HG03280 (cell line): ENCODE data around the gene ALG1.

Source experiments
- ATAC-seq: cut with Tn5 transposase; IDR thresholded peaks from one replicate; pipeline ENCODE4 v1.9.1; 2021; ENCODE audit warnings: mild to moderate bottlenecking, moderate library complexity; ENCODE audit not compliant: unreplicated experiment

Gene ALG1, protein sequence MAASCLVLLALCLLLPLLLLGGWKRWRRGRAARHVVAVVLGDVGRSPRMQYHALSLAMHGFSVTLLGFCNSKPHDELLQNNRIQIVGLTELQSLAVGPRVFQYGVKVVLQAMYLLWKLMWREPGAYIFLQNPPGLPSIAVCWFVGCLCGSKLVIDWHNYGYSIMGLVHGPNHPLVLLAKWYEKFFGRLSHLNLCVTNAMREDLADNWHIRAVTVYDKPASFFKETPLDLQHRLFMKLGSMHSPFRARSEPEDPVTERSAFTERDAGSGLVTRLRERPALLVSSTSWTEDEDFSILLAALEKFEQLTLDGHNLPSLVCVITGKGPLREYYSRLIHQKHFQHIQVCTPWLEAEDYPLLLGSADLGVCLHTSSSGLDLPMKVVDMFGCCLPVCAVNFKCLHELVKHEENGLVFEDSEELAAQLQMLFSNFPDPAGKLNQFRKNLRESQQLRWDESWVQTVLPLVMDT

DNA sequence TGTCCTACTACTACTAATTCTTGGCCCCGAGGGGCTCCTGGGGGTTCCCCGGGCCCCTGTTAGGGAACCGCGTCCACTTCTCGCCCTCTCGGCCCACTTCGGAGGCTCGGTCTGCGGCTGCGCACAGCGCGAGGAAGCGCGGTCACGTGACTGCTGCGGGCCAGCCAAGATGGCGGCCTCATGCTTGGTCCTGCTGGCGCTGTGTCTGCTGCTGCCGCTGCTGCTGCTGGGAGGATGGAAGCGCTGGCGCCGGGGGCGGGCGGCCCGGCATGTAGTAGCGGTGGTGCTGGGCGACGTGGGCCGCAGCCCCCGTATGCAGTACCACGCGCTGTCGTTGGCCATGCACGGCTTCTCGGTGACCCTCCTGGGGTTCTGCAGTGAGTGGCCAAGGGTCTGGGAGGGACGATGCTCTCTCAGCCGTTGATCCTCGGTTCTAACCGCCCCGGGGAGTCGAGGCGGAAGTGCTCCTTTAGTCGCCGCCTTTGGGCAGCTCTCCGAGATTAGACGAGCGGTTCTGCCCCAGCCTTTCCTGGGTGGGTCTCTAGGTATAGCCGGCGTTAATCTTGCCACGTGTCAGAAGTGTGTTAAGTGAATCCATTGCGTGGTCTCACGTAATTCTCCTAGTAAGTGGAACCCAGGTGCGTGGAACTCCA, at the start of gene ALG1:
Gene ALG1 (plus strand): TSS at position 163 of the 653 bp plus-strand sequence. CDS start 7 bp downstream, at position 170.
- ATAC-seq: peak; percentile 81

DNA sequence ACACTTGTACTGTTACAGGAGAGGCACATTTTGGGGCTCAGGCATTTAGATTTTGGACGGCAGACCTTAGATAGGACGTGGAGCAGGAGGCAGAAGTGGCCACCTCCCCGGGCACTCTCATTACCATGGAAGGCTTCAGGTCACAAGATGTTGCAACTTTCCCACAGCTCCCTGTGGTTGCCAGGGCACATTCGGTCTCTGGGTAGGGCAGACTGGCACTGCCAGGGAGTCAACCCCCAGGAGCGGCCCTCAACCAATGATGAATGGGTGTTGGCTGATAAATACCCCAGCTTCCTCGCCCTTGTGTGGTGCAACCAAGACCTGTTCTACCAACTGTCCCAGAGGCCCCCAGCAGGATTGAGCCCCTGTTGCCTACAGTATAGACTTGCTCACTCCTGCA, 49.1 kb upstream of the ALG1 start:
- ATAC-seq: no peak

DNA sequence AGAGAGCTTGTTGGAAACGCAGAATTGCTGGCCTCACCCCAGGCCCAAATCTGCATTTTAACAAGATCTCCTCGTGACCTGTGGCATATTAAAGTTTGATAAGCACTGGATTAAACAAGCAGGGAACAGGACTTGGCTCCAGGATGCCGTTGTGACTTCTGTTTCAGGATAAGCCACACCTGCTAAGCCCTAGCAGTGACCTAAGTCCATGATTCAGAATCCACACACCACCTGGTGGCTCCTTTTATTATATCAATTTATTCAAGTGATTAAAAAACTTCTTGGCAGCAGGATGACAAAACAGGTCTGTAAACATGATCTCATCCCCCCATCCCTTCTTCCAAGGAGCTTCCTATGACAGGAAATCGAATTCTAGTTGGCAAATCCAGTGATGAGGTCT, 47.0 kb upstream of the ALG1 start:
- ATAC-seq: no peak

DNA sequence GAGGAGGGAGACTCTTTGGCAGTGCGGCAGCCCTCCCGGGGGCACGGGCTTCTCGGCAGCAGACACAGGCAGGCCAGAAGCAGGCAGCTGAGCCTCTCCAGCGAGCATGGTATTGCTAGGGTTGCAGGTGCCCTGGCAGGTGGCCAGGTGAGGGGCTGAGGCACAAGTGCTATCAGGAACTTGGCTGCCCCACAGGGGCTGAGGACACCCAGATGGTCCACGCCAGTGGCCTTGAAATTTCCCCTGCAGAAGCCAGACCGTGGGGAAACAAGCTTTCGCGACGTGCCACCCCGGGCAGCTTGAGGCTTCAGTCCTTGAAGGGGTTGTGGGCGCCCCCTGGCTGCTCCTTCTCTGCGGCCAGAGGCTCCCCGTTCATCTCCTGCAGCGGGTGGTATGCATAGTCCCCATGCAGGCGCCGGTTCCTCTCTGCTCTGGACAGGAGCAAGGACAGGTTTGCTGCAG, 46.4 kb upstream of the ALG1 start:
- no peak for ATAC-seq

DNA sequence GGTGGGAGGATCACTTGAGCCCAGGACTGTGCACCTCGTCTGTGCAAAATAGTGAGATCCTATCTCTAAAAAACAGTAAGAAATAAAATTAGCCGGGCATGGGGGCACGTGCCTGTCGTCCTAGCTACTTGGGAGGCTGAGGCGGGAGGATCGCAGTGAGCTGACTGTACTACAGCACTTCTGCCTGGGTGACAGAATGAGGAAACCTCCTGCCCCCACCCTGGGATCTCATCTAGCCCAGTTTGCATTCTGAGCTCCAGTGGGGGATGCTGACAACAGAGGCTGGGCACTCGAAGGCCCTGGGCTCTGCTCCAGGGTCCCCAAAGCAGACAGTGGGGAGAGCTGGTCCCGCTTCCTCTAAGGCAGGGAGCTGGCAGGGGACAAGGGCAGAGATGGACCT, 45.0 kb upstream of the ALG1 start:
- no peak for ATAC-seq

DNA sequence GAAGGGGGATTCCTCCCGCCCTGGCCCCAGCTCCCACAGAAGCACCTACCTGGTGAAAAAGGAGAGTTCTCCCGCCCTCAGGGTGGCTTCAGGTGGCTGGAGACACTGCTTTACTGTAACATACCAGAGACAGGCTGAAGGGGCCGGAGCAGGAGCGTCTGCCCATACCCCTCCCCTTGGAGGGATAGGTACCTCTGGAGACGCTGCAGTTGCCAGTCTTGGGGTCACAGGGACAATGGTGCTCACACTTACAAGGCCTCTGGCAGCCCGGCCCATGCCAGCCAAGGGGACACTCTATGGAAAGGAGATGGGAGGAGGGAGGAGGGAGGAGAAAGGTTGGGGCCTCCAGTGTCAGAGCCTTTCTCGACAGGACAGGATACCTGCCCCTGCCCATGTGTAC, 44.6 kb upstream of the ALG1 start:
- no peak for ATAC-seq

DNA sequence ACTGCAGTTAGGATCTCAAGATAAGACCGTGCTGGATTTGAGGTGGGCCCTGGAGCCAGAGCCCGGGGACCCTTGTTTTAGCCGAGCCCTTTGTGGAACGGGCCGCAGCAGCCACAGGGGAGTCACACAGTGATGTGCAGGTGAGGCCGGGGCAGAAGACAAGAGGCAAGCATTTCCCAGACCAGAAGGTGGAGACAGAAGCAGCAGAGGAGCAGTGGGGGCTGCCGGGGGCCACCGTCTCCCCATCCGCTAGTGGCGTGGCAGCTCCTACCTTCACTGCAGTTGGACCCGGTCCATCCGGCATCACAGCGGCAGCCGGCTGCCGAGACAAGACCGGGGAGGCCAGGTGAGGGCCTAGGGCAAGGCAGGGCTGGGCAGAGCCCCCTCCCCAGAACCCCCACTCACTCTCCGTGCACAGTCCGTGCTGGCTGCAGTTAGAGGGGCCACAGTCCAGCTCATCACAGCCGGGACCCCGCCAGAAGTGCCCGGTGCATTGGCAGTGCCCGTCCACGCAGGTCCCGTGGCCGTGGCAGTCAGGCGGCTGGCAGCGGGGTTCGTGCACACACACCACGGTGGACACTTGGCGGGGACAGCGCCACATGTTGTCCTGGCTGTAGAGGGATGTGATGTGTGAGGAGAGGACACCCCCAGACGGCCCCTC, 43.9 kb upstream of the ALG1 start:
- ATAC-seq: no peak

DNA sequence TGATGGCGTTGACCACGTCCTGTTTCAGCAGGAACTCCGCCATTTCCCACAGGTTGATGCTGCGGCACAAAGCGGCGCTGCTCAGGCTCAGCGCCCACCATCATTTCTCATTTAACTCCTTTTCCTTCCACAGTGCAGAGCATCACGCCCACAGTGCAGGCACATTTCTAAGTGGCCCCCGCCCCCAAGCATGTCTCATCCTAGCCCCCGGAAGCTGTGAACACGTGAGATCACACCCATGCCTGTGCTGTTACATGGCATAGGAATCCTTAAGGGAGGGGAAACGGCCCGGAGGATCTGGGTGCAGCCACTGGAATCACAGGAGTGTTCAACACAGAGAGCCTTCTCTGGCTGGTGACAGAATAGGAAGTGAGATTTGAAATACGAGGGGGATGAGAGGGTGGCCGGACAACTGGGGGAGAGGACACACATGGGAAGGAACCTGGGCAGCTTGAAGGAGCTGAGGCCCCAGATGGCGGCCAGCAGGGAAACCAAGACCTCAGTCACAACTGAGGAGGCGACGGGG, 42.6 kb upstream of the ALG1 start:
- no peak for ATAC-seq

DNA sequence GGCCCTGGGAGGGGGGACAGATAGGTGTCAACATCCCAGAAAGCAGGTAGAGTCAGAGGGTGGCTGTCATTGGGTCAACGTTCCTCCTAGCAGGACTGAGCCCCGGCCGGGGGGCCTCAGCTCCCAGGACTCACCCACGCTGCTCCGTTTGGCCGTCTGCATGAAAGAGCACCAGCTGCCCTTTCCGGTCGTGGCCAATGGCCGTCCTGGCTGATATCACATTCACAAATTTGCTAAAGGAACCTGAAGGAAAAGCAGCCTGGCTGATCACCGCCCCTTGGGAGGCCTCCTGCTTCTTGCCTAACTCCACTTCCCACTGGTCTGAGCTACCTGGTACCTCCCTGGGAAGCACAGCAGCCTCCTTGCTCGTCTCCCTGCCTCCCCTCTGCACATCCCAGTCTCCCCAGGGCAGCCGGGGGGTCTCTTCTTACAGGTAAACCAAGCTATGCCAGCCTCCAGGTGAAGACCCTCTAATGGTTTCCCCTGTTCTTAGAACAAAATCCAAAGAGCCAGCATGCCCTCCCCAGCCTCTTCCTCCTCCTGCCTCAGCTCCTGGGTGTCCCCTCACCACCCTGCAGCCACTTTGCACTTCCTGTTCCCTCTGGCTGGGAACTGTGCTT, 41.3 kb upstream of the ALG1 start:
- no peak for ATAC-seq

DNA sequence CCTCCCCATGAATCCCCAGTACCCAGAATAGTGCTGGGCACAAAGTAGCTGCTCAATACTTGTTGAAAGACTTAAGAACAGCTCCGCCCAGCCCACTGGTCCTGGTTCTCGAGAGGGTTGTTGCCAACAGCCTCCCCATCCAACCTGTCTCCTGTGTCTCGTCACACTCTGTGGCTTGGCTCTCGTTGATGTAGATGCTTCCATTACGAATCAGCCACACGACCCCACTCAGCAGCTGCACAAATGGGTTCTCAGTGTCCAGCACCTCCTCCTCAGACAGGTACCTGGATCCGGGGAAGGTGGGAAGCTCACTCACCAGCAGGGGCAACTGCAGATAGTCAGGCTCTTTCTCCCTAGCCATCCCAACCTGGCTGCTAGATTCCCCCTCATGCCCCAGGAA, 40.0 kb upstream of the ALG1 start:
- ATAC-seq: no peak

DNA sequence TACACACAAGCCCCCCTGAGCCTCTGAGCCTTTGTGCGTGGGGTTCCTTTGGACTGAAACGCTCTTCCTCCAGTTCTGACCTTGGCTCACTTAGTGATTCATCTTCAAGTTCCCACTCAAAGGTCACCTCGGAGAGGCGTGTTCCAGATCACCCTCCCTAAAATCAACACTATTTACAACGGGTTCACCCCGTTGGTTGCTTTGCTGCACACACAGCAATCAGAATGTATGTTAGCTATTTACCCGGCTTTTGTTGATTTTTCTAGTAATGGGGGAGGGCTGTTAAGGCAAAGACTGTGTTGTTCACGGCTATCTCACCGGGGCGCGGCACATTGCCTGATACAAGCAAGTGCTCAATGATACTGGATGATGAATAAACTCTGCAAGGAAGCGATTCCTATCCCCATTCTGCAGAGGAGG, 38.9 kb upstream of the ALG1 start:
- ATAC-seq: no peak

DNA sequence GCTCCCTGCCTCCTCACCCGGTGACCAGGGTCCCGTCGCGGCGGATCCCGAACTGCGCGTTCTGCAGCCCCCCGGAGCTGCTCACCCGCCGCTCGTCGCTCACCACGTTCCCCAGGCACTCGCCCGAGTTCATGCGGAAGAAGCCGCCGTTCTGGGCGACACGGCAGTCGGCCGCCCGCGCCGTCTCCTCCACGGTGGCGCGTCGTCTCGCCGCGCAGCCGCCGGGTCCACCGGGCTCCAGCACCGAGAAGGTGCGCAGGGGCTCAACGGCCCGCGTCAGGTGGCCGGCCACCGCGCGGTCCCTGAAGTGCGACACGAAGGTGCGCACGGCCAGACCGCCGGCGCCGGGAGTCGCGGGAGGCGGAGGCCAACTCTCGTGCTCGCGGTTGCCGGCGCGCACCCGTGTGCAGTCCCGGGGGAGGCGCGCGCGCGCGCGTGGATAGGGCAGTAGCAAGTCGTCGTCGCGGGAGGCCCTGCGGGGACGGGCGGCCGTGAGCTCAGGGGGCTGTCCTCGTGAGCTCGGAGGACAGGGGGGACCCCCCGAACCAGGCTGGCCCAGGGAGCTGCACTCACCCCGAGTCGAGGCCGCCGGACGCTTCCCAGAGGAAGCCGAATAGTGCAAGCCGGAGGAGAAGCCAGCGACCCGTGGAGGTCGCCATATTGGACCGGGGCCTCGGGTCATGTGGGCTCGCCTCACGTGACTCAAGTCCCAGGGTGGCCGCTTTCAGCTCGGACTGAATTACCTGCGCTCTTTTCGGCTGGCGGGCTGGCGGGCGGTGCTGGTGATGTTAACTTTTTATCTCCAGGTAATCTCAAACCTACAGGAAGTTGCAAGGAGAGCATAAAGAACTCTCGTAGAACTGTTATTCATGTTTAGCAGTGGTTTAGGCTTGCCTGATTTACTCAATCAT, 38.1 kb upstream of the ALG1 start, which contains the start of gene NAGPA:
Gene NAGPA (minus strand): TSS at position 680 of the 911 bp plus-strand sequence. CDS start 21 bp downstream, at position 659.
- ATAC-seq: peak; percentile 65

DNA sequence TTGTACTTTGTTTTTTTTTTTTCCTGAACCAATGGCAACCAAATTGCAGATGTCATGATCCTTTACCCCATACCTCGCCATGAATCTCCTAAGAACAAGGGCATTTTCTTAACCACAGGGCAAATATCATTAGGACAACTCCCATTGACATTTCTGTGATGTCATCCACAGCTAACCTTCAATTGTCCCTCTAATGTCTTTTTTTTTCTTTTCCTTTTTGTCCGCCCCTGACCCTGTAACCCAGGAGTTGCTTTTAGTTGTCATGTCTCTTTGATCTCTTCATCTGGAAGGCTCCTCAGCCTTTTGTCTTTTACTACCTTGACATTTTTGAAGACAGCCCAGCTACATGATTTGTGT, 37.5 kb upstream of the ALG1 start:
- no peak for ATAC-seq

DNA sequence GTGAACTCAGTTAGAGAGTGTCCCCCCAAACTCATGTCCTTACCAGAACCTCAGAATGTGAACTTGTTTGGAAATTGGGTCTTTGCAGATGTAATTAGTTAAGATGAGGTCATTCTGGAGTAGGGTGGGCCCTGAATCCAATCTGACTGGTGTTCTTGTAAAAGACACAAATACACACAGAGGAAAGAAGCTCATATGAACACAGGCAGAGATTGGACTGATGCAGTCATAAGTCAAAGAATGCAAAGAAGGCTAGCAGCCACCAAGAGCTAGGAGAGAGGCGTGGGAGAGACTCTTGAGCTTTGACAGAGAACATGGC, 35.8 kb upstream of the ALG1 start:
- ATAC-seq: no peak

DNA sequence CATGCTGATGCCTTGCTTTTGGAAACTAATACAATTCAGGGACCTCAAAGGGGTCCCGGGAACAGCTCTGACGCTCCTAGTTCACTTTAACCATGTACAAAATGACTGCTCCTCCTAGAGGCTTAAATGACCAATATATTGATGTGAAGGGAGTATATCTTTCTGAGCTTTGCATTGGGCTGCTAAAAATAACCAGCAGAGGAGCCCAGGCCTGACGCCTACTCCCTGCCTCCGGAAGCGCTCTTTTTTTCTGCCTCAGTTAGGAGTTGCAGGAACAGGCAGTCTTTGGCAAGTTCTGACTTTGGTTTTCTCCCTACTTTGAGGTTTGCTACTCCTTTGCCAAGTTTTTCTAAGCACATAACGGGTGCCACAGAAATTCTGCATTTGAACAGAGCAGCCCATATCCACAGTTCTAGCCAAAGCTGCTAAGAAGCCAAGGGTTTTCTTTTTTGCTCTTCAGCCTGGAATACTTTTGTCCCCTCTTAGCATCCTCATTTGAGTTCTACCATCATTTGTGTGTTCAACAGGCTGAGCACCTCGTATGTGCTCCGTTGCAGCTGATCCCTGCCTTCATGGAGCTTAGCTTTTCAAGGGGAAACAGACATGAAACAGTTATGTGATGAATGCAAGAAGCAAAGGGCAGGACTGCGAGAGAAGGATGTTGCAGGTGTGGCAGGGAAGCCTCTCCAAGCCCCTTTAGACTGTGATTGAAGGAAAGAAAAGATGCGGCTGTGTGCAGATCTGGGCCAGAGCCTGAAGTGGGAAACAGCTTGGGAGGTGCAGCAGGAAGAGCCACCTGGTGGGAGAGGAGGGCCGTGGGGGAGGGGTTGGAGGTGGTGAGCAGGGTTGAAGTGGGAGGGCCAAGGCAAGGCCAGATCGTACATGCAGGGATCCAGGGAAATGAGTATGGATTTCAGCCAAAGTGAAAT, 35.2 kb upstream of the ALG1 start:
- no peak for ATAC-seq

DNA sequence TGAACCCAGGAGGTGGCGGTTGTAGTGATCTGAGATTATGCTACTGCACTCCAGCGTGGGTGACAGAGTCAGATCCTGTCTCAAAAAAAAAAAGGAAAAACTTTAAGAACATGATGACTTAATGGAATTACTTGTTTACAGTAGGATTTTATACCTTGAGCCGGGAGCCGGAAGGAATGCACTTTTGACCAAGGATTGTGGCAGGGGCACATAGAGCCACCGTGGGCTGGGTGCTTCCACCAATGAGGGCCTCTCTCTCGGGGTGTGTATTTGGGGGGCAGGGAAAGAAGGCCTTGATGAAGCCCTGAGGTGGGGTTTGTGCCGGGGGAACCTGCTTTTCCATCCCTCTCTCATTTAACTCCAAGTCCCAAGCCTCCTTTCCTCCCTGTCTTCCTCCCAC, 31.2 kb upstream of the ALG1 start:
- ATAC-seq: no peak

DNA sequence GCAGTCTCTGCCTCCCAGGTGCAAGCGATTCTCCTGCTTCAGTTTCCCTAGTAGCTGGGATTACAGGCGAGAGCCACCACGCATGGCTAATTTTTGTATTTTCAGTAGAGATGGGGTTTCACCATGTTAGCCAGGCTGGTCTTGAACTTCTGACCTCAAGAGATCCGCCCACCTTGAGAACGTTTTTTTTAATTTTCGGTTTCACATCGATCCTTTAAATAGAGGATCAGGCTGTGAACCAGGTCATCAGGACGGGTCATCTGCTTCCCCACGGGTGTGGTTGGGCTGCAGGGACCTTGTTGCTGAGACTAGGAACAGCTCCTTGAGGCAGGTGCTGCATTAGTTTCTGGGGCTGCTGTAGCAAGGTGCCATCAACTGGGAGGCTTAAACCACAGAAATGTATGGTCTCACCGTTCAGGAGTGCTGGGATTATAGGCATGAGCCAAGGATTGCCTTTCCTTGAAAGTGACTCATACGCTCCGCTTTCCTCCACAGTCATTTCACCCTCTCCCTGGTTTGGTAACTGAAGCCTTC, 30.0 kb upstream of the ALG1 start:
- no peak for ATAC-seq

DNA sequence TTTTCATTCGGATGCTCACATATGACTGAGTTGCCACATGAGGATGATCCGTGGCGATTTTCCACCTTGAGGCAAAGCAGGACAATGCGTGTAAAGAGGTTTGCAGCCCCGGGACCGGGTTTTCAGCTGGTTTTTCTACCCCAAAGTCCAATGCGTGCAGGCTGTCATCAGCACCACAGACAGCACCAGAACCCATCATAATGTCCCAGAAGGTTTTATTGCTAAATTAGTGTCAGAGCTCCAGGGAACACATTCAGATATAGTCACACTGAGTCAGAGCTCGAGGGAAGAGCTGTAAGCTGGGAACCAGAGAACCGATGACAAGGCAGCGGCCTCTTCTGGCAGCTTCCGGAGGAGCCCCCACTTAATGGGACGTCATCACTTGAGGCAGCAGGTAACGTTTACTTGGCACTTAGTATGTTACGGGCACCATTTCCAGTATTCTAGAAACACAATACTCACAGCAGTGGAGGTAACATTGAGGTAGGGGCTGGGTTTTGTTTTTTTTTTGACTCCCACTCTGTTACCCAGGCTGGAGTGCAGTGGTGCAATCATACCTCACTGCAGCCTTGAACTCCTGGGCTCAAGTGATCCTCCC, 29.0 kb upstream of the ALG1 start:
- no peak for ATAC-seq
